ENCODE measurements around the gene MPPED1.

The MPPED1 gene

DNA sequence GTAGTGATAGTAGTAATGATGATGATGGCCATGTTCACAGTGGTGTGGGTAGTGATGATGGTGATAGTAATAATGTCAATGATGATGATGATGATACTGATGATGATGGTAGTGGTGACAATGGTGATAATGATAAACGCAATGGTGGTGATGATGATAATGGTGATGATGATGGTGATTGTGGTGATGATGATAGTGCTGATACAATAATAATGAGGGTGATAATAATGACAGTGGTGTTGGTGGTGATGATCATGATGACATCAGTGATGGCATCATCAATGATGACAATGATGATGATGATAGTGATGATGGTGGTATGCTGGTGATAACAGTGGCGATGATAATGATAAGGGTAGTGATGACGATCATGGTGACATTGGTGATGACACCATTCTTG, 92.3 kb downstream of the MPPED1 start:
- peaks cover 4% of the 10 kb centered on the region for H3K9me3 ChIP-seq (ENCODE audit: insufficient read depth, low read depth, low read length)
- no peaks in the 10 kb centered on the region for H3K27me3 ChIP-seq (ENCODE audit: insufficient read depth, low read length)
- no peak overlapping the region for H3K4me3 ChIP-seq (ENCODE audit: low read length)
- H3K4me1 ChIP-seq (ENCODE audit: insufficient read depth, low read length) = no peaks in the 10 kb centered on the region
- H3K27ac ChIP-seq (ENCODE audit: low read length) = no peak overlapping the region
- no peaks in the 10 kb centered on the region for H3K36me3 ChIP-seq (ENCODE audit: insufficient read depth, low read depth, low read length)
- H3K9ac ChIP-seq (ENCODE audit: low read depth, low read length) = no peak overlapping the region

DNA sequence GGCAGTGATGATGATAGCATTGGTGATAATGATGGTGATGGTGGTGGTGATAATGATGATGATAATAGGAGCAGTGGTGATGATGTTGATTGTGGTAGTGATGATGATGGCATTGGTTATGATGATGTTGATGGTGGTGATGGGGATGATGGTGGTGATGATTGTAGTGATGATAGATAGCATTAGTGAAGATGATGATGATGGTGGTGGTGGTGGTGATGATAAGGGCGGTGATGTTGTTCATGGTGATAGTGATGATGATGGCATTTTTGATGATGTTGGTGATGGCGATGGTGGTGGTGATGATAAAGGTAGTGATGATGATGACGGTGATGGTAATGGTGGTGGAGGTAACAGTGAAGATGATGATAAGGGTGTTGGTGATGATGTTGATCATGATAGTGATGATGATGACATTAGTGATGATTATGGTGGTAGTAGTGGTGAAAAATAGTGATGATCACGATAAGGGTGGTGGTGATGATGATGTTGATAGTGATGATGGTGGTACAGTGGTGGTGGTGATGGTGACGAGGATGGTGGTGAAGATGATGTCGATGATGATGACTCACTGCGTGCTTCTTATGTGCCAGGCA, 93.0 kb downstream of the MPPED1 start:
- Histone ChIP-seq H3K9me3 (ENCODE audit: insufficient read depth, low read depth, low read length) (no peaks in the 10 kb centered on the region), H3K4me3 (ENCODE audit: low read length) (no peak overlapping the region), H3K9ac (ENCODE audit: low read depth, low read length) (no peak overlapping the region), H3K27ac (ENCODE audit: low read length) (no peak overlapping the region), H3K36me3 (ENCODE audit: insufficient read depth, low read depth, low read length) (no peaks in the 10 kb centered on the region), H3K27me3 (ENCODE audit: insufficient read depth, low read length) (no peaks in the 10 kb centered on the region), H3K4me1 (ENCODE audit: insufficient read depth, low read length) (no peaks in the 10 kb centered on the region)

DNA sequence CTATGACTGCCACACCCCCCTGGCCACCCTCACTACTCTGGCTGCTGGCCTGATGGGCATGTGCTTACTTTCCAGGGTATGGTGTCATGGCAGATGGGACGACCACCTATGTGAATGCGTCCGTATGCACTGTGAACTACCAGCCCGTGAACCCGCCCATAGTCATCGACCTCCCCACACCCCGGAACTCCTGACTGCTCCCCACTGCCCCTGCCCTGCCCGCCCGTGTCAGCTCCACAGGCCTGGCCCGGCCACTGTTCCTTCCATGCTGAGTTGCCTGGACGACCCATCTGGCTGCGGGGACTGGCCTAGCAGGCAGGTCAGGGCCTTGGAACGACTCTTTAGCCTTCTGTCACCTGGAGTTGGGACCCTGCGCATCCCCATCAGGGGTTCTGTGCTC, 93.6 kb downstream of the MPPED1 start:
- Histone ChIP-seq H3K36me3 (ENCODE audit: insufficient read depth, low read depth, low read length) (no peaks in the 10 kb centered on the region), H3K4me3 (ENCODE audit: low read length) (no peak overlapping the region), H3K4me1 (ENCODE audit: insufficient read depth, low read length) (no peaks in the 10 kb centered on the region), H3K27ac (ENCODE audit: low read length) (no peak overlapping the region), H3K9ac (ENCODE audit: low read depth, low read length) (no peak overlapping the region), H3K27me3 (ENCODE audit: insufficient read depth, low read length) (no peaks in the 10 kb centered on the region), H3K9me3 (ENCODE audit: insufficient read depth, low read depth, low read length) (no peaks in the 10 kb centered on the region)

DNA sequence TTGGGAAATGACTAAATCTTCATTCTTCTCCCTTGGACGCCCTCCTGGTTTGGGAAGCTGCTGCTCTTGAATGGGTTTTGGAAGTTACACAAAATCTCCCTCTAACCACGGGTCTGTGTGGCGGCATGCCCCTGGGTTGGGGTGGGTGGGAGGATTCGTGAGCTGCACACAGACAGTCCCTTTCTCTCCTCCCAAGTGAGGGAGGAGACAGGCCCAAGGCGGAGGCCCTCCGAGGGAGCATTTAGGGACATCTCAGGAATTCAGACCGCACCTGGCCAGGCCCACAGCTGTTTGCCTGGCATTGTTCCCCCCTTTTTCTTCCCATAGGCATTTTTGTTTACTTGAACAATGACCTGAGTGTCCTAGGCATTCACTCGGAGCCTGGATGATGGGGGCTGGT, 94.1 kb downstream of the MPPED1 start:
- Histone ChIP-seq H3K4me3 (ENCODE audit: low read length) (no peak overlapping the region), H3K9me3 (ENCODE audit: insufficient read depth, low read depth, low read length) (no peaks in the 10 kb centered on the region), H3K9ac (ENCODE audit: low read depth, low read length) (no peak overlapping the region), H3K27ac (ENCODE audit: low read length) (no peak overlapping the region), H3K4me1 (ENCODE audit: insufficient read depth, low read length) (no peaks in the 10 kb centered on the region), H3K27me3 (ENCODE audit: insufficient read depth, low read length) (no peaks in the 10 kb centered on the region), H3K36me3 (ENCODE audit: insufficient read depth, low read depth, low read length) (no peaks in the 10 kb centered on the region)

DNA sequence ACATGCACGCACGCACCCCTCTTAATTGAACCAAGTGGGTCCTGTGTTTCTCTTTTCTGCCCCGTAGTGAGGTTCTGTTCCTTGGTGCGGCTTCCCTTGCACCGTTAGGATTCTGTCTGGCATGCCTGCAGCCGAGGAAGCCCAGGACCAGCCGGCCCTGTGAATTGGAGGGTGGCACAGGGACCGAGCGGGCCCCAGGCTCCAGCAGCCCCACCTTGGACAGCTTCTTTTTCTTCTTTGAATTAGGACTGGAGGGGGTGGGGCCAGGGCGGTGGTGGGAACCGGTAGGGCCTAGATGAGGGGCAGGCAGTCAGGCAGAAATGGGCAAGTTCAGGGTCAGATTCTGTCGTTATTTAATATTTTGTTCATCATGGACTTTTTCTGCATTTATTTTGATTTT, 94.7 kb downstream of the MPPED1 start:
- Histone ChIP-seq H3K4me1 (ENCODE audit: insufficient read depth, low read length) (no peaks in the 10 kb centered on the region), H3K27me3 (ENCODE audit: insufficient read depth, low read length) (no peaks in the 10 kb centered on the region), H3K9ac (ENCODE audit: low read depth, low read length) (no peak overlapping the region), H3K4me3 (ENCODE audit: low read length) (no peak overlapping the region), H3K27ac (ENCODE audit: low read length) (no peak overlapping the region), H3K36me3 (ENCODE audit: insufficient read depth, low read depth, low read length) (no peaks in the 10 kb centered on the region), H3K9me3 (ENCODE audit: insufficient read depth, low read depth, low read length) (no peaks in the 10 kb centered on the region)

DNA sequence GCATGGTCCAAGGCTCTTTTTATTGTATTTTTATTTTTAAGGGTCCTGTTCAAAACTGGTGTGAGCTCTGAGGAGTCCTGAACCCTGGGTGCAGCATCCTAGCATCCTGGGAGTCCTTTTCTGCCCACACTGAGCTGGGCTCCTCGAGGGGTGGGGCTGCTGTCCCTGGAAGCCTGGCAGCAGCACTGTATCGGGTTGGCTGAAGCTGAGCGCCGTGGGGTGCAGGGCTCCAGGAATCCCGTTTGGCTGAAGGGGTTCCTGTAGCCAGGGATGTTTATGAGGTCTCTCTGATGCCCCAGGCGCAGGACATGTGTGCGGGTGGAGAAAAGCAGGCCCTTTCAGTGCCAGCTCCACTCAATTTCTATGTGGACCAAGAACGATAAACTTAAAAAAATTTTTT, 95.4 kb downstream of the MPPED1 start:
- no peak overlapping the region for H3K9ac ChIP-seq (ENCODE audit: low read depth, low read length)
- H3K27me3 ChIP-seq (ENCODE audit: insufficient read depth, low read length) = no peaks in the 10 kb centered on the region
- H3K27ac ChIP-seq (ENCODE audit: low read length) = no peak overlapping the region
- H3K4me1 ChIP-seq (ENCODE audit: insufficient read depth, low read length) = no peaks in the 10 kb centered on the region
- no peaks in the 10 kb centered on the region for H3K36me3 ChIP-seq (ENCODE audit: insufficient read depth, low read depth, low read length)
- no peak overlapping the region for H3K4me3 ChIP-seq (ENCODE audit: low read length)
- H3K9me3 ChIP-seq (ENCODE audit: insufficient read depth, low read depth, low read length) = no peaks in the 10 kb centered on the region

DNA sequence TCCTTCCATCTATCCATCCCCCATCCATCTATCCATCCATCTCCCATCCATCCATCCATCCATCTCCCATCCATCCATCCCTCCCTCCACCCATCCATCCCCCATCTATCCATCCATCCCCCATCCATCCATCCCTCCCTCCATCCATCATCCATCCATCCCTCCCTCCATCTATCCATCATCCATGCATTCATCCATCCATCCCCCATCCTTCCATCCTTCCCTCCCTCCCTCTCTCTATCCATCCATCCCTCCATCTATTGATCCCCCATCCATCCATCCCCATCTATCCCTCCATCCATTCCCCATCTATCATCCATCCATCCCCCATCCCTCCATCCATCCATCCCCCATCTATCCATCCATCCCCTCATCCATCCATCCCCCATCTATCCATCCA, 96.7 kb downstream of the MPPED1 start:
- Histone ChIP-seq H3K4me3 (ENCODE audit: low read length) (no peak overlapping the region), H3K36me3 (ENCODE audit: insufficient read depth, low read depth, low read length) (no peaks in the 10 kb centered on the region), H3K4me1 (ENCODE audit: insufficient read depth, low read length) (no peaks in the 10 kb centered on the region), H3K27ac (ENCODE audit: low read length) (no peak overlapping the region), H3K9ac (ENCODE audit: low read depth, low read length) (no peak overlapping the region), H3K27me3 (ENCODE audit: insufficient read depth, low read length) (no peaks in the 10 kb centered on the region), H3K9me3 (ENCODE audit: insufficient read depth, low read depth, low read length) (no peaks in the 10 kb centered on the region)

DNA sequence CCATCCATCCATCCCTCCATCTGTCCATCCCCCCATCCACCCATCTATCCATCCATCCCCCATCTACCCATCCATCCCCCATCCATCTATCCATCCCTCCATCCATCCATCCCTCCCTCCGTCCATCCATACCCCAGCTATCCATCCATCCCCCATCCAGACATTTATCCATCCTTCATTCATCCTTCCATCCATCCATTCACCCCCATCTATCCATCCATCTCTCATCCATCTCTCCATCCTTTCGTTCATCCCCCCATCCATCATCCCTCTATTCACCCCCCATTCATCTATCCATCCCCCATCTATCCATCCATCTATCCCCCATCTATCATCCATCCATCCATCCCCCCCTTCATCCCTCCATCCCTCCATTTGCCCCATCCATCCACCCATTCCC, 97.5 kb downstream of the MPPED1 start:
- Histone ChIP-seq H3K27me3 (ENCODE audit: insufficient read depth, low read length) (no peaks in the 10 kb centered on the region), H3K9me3 (ENCODE audit: insufficient read depth, low read depth, low read length) (no peaks in the 10 kb centered on the region), H3K36me3 (ENCODE audit: insufficient read depth, low read depth, low read length) (no peaks in the 10 kb centered on the region), H3K4me3 (ENCODE audit: low read length) (no peak overlapping the region), H3K9ac (ENCODE audit: low read depth, low read length) (no peak overlapping the region), H3K4me1 (ENCODE audit: insufficient read depth, low read length) (no peaks in the 10 kb centered on the region), H3K27ac (ENCODE audit: low read length) (no peak overlapping the region)

DNA sequence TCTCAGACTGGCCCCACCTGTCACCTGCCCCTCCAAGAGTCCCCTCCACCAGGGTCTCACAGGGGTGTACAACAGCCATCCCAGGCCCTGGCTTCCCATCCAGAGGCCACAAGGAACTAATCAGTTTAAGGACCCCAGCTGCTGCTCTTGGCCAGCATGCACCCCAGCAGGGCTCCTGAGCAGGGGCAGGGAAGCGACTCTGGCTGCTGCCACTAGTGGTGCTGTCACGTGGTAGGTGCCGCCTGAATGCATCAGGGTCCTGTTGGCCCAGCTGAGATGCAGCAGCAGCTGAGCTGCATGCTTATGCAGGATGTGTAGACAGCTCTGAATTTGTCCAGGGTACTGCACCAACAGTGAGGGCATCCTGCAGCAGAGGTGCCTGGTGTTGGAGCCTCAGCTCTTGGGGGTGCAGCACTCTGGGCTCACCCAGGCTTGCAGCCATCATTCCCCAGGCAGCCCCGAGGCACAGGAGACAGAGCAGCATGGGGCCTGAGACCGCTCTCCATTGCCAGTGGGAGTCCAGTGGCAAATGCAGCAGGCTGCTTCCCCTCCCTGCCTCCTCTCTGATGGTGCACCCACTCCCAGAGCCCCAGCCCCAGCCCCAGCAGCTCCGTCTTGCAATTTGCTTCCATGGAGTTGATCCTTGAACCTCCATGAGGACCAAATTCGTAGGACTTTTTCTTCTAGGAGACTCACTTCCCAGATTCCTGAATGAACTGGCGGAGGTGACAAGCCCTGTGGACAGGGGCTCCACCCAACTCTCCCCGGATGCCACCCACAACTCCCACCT, 98.7 kb downstream of the MPPED1 start:
- no peaks in the 10 kb centered on the region for H3K9me3 ChIP-seq (ENCODE audit: insufficient read depth, low read depth, low read length)
- no peak overlapping the region for H3K9ac ChIP-seq (ENCODE audit: low read depth, low read length)
- H3K27ac ChIP-seq (ENCODE audit: low read length) = no peak overlapping the region
- no peaks in the 10 kb centered on the region for H3K36me3 ChIP-seq (ENCODE audit: insufficient read depth, low read depth, low read length)
- no peaks in the 10 kb centered on the region for H3K4me1 ChIP-seq (ENCODE audit: insufficient read depth, low read length)
- H3K27me3 ChIP-seq (ENCODE audit: insufficient read depth, low read length) = no peaks in the 10 kb centered on the region
- no peak overlapping the region for H3K4me3 ChIP-seq (ENCODE audit: low read length)

DNA sequence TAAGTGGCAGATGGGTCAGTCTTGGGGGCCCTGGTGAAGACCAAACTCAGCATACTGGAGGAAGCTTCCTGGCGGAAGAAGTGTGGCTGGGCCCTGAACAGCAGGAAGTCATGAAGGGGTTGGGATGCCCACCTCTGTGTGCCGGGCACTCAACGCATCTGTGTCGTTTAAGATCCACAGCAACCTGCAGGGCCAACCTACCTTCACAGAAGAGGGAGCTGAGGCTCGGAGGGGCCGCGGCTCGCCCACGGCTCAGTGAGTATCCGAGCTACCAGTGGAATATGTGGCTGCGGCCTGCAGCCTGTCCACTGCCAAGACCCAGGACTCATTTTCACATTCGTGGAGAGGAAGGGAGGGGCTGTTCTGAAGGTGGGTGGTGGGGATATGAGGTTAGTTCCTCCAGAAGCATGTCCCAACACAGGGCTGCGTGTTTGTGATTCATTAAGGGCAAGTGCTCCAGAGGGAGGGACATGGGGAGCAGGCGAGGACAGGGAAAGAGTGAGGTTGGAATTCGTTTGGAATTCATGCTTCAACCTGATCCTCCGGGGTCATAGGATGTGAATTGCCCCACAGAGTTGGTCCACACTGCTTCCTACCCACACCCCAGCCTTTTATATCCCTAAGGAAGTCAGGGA, 99.6 kb downstream of the MPPED1 start:
- no peak overlapping the region for H3K4me3 ChIP-seq (ENCODE audit: low read length)
- H3K9me3 ChIP-seq (ENCODE audit: insufficient read depth, low read depth, low read length) = no peaks in the 10 kb centered on the region
- H3K9ac ChIP-seq (ENCODE audit: low read depth, low read length) = no peak overlapping the region
- no peaks in the 10 kb centered on the region for H3K27me3 ChIP-seq (ENCODE audit: insufficient read depth, low read length)
- H3K27ac ChIP-seq (ENCODE audit: low read length) = no peak overlapping the region
- no peaks in the 10 kb centered on the region for H3K36me3 ChIP-seq (ENCODE audit: insufficient read depth, low read depth, low read length)
- no peaks in the 10 kb centered on the region for H3K4me1 ChIP-seq (ENCODE audit: insufficient read depth, low read length)

DNA sequence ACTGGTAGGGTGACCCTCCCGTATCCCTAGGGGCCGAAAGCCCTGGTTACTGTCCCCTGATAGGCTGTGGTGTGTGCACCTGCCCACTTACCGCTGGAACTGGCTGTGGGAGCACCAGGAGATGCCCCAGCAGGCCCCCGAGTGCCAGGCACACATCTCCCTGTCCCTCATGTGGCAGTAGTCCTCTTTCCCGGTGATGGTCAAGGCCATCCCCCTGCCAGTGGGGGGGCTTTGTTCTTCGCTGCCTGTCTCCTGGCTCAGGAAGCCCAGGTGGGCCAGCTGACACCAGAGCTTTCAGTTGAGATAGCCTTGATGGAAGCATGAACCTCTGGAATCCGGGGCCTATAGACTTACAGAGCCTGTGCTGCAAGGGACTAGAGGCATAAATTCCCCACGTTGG, 100.5 kb downstream of the MPPED1 start:
- Histone ChIP-seq H3K27ac (ENCODE audit: low read length) (no peak overlapping the region), H3K4me3 (ENCODE audit: low read length) (no peak overlapping the region), H3K9me3 (ENCODE audit: insufficient read depth, low read depth, low read length) (no peaks in the 10 kb centered on the region), H3K27me3 (ENCODE audit: insufficient read depth, low read length) (no peaks in the 10 kb centered on the region), H3K4me1 (ENCODE audit: insufficient read depth, low read length) (no peaks in the 10 kb centered on the region), H3K36me3 (ENCODE audit: insufficient read depth, low read depth, low read length) (no peaks in the 10 kb centered on the region), H3K9ac (ENCODE audit: low read depth, low read length) (no peak overlapping the region)

Data from iPS-20b (cell line).